NT2/D1 (cell line): ENCODE results near the gene NEO1.

Experiments used
- DNase-seq: peaks from one replicate; pipeline ENCODE4 v3.0.0-alpha.2; 2011; ENCODE audit warnings: low read depth, low spot score
- H3K27me3 ChIP-seq: 2 replicates; pipeline ENCODE4 v1.6.0; 2011; ENCODE audit warnings: mild to moderate bottlenecking; ENCODE audit not compliant: insufficient read length, insufficient read depth
- H3K36me3 ChIP-seq: 2 replicates; pipeline ENCODE4 v1.6.1; 2011; ENCODE audit warnings: mild to moderate bottlenecking, low read length, mixed read lengths; ENCODE audit not compliant: insufficient read depth, insufficient read length
- H3K4me1 ChIP-seq: 2 replicates; pipeline ENCODE4 v1.5.1; 2011; ENCODE audit not compliant: insufficient read depth, insufficient read length
- H3K4me3 ChIP-seq: 2 replicates; pipeline ENCODE4 v1.5.1; 2011; ENCODE audit warnings: low read depth; ENCODE audit not compliant: insufficient read length
- H3K9ac ChIP-seq: 2 replicates; pipeline ENCODE4 v1.6.0; 2011; ENCODE audit warnings: low read depth; ENCODE audit not compliant: insufficient read length
- H3K9me3 ChIP-seq: 2 replicates; pipeline ENCODE4 v1.5.1; 2011; ENCODE audit warnings: mild to moderate bottlenecking, low read length; ENCODE audit not compliant: insufficient read depth
- SUZ12 ChIP-seq: IDR thresholded peaks from 2 replicates; pipeline ENCODE4 v1.6.1; 2011; ENCODE audit not compliant: insufficient read length, insufficient read depth; ENCODE audit errors: extremely low read depth
- YY1 ChIP-seq: IDR thresholded peaks from 2 replicates; pipeline ENCODE4 v1.6.1; 2011; ENCODE audit not compliant: insufficient read length, insufficient read depth
- ZNF274 ChIP-seq: IDR thresholded peaks from 2 replicates; pipeline ENCODE4 v1.6.1; 2011; ENCODE audit warnings: mild to moderate bottlenecking, low read depth, low read length

The NEO1 gene

GRCh38 chr15:73338058-73338457, 285.8 kb downstream of the NEO1 start:
- peaks cover 59% of the 10 kb centered on the region for H3K36me3 ChIP-seq
- no peak overlapping the region for H3K9ac ChIP-seq
- DNase-seq: no peak
- no peaks in the 10 kb centered on the region for H3K27me3 ChIP-seq
- no peak for TF ChIP-seq YY1
- TF ChIP-seq SUZ12: no peak
- TF ChIP-seq ZNF274: no peak
- peaks cover 2% of the 10 kb centered on the region for H3K4me1 ChIP-seq
- no peak overlapping the region for H3K4me3 ChIP-seq
- 0 out of 2 replicates have a peak, but pooled peaks cover under 1% of the 10 kb centered on the region for H3K9me3 ChIP-seq

DNA sequence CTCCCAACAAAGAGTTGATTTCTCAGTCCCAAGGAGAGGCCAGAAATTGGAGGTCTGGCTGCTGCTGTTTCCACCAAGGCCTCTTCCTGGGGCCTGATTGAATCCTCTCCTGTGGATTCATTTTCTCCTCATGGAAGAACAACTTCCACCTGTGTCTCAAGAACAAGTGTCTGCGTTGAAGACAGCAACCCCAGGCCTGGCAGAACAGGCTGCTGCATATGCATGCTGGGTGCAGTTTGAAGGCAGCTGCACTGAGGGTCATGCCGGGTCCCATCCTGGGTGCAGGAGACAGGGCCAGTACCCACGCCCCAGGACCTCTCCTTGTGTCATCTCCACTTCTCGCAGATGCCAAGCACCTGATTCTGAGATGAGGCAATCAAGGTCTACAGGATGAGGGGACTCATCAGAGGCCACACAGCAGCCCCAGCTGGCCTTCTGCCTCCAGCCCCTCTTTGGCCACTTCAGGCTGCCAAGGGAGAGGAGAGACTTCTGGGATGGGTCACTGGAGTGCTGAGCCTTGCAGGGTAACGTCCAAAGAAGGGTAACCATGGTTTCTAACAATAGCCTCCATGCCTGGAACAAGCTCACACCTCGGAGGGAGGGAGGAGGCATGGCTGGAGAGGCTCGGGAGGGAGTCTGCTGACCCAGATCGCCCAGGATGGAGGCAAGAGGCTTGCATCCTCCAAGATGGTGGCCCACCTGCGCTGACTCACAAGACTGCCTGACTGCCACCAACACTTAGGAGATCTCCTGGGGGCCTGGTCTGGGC, 286.5 kb downstream of the NEO1 start:
- no peak for DNase-seq
- no peak overlapping the region for H3K4me3 ChIP-seq
- peaks cover 2% of the 10 kb centered on the region for H3K4me1 ChIP-seq
- TF ChIP-seq SUZ12 (no peak), YY1 (no peak), ZNF274 (no peak)
- H3K9me3 ChIP-seq: 0 out of 2 replicates have a peak, but pooled peaks cover 5% of the 10 kb centered on the region
- H3K36me3 ChIP-seq: peaks cover 66% of the 10 kb centered on the region
- no peak overlapping the region for H3K9ac ChIP-seq
- H3K27me3 ChIP-seq: no peaks in the 10 kb centered on the region

DNA sequence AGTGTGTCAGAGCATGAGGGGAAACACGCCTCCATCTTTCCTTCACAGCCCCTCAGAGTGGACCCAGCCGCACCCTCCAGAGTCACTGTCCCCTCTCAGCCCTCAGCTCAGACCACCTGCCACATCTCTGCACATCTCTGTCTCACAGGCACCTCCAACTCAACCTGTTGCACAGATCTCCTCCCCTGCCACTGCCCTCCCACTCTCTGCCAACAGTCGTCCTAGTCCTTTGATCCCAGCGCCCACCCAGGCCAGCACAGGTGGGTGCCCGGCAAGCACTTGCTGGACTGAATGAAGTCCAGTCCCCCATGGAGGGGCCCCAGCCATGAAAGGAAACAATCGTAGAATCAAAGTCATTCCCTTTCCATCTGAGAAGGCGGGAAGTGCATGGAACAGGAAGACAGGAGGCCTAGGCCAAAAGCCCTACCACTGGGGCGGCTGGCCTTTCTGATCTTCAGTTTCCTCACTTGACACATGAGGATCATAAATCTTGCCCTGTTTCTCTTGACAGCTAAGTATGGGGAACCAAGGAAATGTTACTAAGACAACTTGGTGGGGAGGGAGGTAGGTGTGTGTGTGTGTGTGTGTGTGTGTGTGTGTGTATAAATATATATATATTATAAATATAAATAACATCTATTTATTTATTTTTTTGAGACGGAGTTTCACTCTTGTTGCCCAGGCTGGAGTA, 288.4 kb downstream of the NEO1 start:
- no peak overlapping the region for H3K4me3 ChIP-seq
- DNase-seq: no peak
- H3K27me3 ChIP-seq: no peaks in the 10 kb centered on the region
- H3K4me1 ChIP-seq: peaks cover 2% of the 10 kb centered on the region
- H3K9ac ChIP-seq: no peak overlapping the region
- TF ChIP-seq YY1 (no peak), ZNF274 (no peak), SUZ12 (no peak)
- H3K36me3 ChIP-seq: peaks cover 67% of the 10 kb centered on the region
- 0 out of 2 replicates have a peak, but pooled peaks cover 5% of the 10 kb centered on the region for H3K9me3 ChIP-seq

GRCh38 chr15:73341886-73342600, 289.8 kb downstream of the NEO1 start:
- 0 out of 2 replicates have a peak, but pooled peaks cover 5% of the 10 kb centered on the region for H3K9me3 ChIP-seq
- no peak overlapping the region for H3K4me3 ChIP-seq
- no peak overlapping the region for H3K9ac ChIP-seq
- no peaks in the 10 kb centered on the region for H3K27me3 ChIP-seq
- no peaks in the 10 kb centered on the region for H3K4me1 ChIP-seq
- H3K36me3 ChIP-seq: peaks cover 62% of the 10 kb centered on the region
- TF ChIP-seq SUZ12: no peak
- TF ChIP-seq YY1: no peak
- TF ChIP-seq ZNF274: no peak
- DNase-seq: no peak

- no peaks in the 10 kb centered on the region for H3K4me1 ChIP-seq
- TF ChIP-seq ZNF274: no peak
Measured at GRCh38 chr15:73344056-73344455, 291.8 kb downstream of the NEO1 start.

DNA sequence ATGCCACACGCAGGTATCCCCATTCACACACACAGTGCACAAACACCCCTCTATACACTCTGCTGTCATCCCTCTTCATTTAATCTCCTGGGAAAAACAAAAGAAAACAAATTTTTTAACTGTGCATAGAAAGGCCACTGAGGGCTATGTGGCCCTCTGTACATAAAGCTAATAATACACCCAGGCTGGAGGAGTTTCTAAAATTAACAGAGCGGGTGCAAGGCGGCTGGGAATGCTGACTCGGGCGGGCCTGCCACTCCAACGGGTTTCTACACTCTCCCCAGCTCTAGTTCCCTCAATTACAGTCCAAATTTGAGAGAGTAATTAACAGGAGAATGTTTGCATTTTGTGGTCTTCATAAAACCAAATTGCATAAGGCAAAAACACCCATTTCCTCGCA, 293.4 kb downstream of the NEO1 start:
- Histone ChIP-seq H3K4me1 (no peaks in the 10 kb centered on the region), H3K36me3 (peaks cover 27% of the 10 kb centered on the region), H3K9me3 (0 out of 2 replicates have a peak, but pooled peaks cover 5% of the 10 kb centered on the region), H3K9ac (no peak overlapping the region), H3K4me3 (no peak overlapping the region), H3K27me3 (no peaks in the 10 kb centered on the region)
- no peak for TF ChIP-seq SUZ12
- TF ChIP-seq YY1: no peak
- TF ChIP-seq ZNF274: no peak
- DNase-seq: no peak

More at GRCh38 chr15:73344056-73344455, 291.8 kb downstream of the NEO1 start:
- Histone ChIP-seq H3K9me3 (0 out of 2 replicates have a peak, but pooled peaks cover 5% of the 10 kb centered on the region), H3K27me3 (no peaks in the 10 kb centered on the region), H3K4me3 (no peak overlapping the region), H3K36me3 (peaks cover 43% of the 10 kb centered on the region), H3K9ac (no peak overlapping the region)
- DNase-seq: no peak

GRCh38 chr15:73346735-73347312, 294.6 kb downstream of the NEO1 start:
- H3K27me3 ChIP-seq: no peaks in the 10 kb centered on the region
- peaks cover 20% of the 10 kb centered on the region for H3K36me3 ChIP-seq
- no peak overlapping the region for H3K9ac ChIP-seq
- TF ChIP-seq YY1 (no peak), SUZ12 (no peak), ZNF274 (no peak)
- H3K4me1 ChIP-seq: no peaks in the 10 kb centered on the region
- H3K9me3 ChIP-seq: 0 out of 2 replicates have a peak, but pooled peaks cover 5% of the 10 kb centered on the region
- no peak overlapping the region for H3K4me3 ChIP-seq
- DNase-seq: no peak
